ENCODE measurements around the gene DSCAM.

- no peak for TF ChIP-seq EZH2 (IDR thresholded peaks at IDR 0.05; ENCODE audit: insufficient read depth, poor library complexity, severe bottlenecking)
- TF ChIP-seq EZH2phosphoT487 (IDR thresholded peaks at IDR 0.05; ENCODE audit: insufficient read depth, low read depth) = no peak
These were observed 744.3 kb downstream of the DSCAM start for GRCh38 chr21:40102682-40103081.
